Mucosa of rectum (tissue), 2 donors: Measurements from ENCODE around the gene GPR52.
"Not testable (repeated sequence)": the region's sequence is repeated elsewhere in the genome, so short reads cannot be mapped to it uniquely, and the experiment has no call there.

Source experiments
- H3K27ac ChIP-seq, 2 donors: one replicate each; pipeline ENCODE4 v1.7.0; 2013; ENCODE audit warnings: inconsistent platforms in 2 of 2, low read depth in 2 of 2, low read length in 2 of 2
- H3K27me3 ChIP-seq, 2 donors: one replicate each; pipeline ENCODE4 v1.7.0; 2013; ENCODE audit warnings: low read length in 2 of 2; ENCODE audit not compliant: control insufficient read depth in 2 of 2, insufficient read depth in 2 of 2
- H3K36me3 ChIP-seq, 2 donors: one replicate each; pipeline ENCODE4 v1.7.0; 2013; ENCODE audit warnings: low read length in 2 of 2; ENCODE audit not compliant: control insufficient read depth in 2 of 2, insufficient read depth in 2 of 2
- H3K4me1 ChIP-seq, 2 donors: one replicate each; pipeline ENCODE4 v1.7.0; 2013; ENCODE audit warnings: low read length in 2 of 2, mild to moderate bottlenecking in 1 of 2; ENCODE audit not compliant: control insufficient read depth in 2 of 2, insufficient read depth in 2 of 2
- H3K4me3 ChIP-seq, 2 donors: one replicate each; pipeline ENCODE4 v1.7.0; 2013; ENCODE audit warnings: low read length in 2 of 2
- H3K9ac ChIP-seq, 2 donors: one replicate each; pipeline ENCODE4 v1.7.0; 2013; ENCODE audit warnings: low read length in 2 of 2, low read depth in 1 of 2, mild to moderate bottlenecking in 1 of 2
- H3K9me3 ChIP-seq, 2 donors: one replicate each; pipeline ENCODE4 v1.7.0; 2013; ENCODE audit warnings: low read length in 2 of 2; ENCODE audit not compliant: control insufficient read depth in 2 of 2
- donor health status: healthy.
- donor health status: Normal muscosa, but diverticular disease.

Gene GPR52, protein sequence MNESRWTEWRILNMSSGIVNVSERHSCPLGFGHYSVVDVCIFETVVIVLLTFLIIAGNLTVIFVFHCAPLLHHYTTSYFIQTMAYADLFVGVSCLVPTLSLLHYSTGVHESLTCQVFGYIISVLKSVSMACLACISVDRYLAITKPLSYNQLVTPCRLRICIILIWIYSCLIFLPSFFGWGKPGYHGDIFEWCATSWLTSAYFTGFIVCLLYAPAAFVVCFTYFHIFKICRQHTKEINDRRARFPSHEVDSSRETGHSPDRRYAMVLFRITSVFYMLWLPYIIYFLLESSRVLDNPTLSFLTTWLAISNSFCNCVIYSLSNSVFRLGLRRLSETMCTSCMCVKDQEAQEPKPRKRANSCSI

DNA sequence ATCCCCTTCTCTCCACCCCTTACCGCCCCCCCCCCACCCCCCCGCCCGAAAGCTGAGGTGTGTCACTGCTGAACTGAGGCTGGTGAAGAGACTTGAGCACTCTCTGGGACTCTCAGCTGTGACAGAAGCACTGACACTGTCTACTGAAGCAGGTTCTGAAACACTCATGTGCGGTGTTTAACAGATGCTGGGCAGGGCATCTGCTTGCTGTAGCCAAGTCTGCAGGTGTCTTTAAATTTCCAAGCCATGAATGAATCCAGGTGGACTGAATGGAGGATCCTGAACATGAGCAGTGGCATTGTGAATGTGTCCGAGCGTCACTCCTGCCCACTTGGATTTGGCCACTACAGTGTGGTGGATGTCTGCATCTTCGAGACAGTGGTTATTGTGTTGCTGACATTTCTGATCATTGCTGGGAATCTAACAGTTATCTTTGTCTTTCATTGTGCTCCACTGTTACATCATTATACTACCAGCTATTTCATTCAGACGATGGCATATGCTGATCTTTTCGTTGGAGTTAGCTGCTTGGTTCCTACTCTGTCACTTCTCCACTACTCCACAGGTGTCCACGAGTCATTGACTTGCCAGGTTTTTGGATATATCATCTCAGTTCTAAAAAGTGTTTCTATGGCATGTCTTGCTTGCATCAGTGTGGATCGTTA is at the start of gene GPR52:
GPR52 (plus strand) TSS at position 99 of the 665 bp plus-strand sequence; CDS start at position 247, 148 bp downstream.
- no peak within 1 kb of the TSS for H3K27ac ChIP-seq
- no peak within 1 kb of the TSS for H3K9ac ChIP-seq
- no peak within 1 kb of the TSS for H3K4me3 ChIP-seq
- H3K36me3 ChIP-seq, result no peaks in the 10 kb centered on the region
- no peaks in the 10 kb centered on the region for H3K27me3 ChIP-seq
- H3K9me3 ChIP-seq, result no peaks in the 10 kb centered on the region
- H3K4me1 ChIP-seq, result no peaks in the 10 kb centered on the region

GRCh38 chr1:174398246-174398645 is 49.5 kb upstream of the GPR52 start:
- no peak overlapping the region for H3K9ac ChIP-seq
- no peak overlapping the region for H3K27ac ChIP-seq
- no peak overlapping the region for H3K4me3 ChIP-seq
- no peaks in the 10 kb centered on the region for H3K9me3 ChIP-seq
- no peaks in the 10 kb centered on the region for H3K27me3 ChIP-seq
- no peaks in the 10 kb centered on the region for H3K4me1 ChIP-seq
- H3K36me3 ChIP-seq, result no peaks in the 10 kb centered on the region

- Histone ChIP-seq H3K4me3 (no peak overlapping the region), H3K9ac (no peak overlapping the region), H3K27ac (no peak overlapping the region), H3K27me3 (no peaks in the 10 kb centered on the region), H3K36me3 (no peaks in the 10 kb centered on the region), H3K9me3 (no peaks in the 10 kb centered on the region), H3K4me1 (no peaks in the 10 kb centered on the region)
Observed at GRCh38 chr1:174399211-174399610, 48.6 kb upstream of the GPR52 start.

- H3K27me3 ChIP-seq, result no peaks in the 10 kb centered on the region
- H3K9me3 ChIP-seq, result no peaks in the 10 kb centered on the region
- no peak overlapping the region for H3K4me3 ChIP-seq
- H3K36me3 ChIP-seq, result no peaks in the 10 kb centered on the region
- no peak overlapping the region for H3K27ac ChIP-seq
- no peak overlapping the region for H3K9ac ChIP-seq
- H3K4me1 ChIP-seq, result no peaks in the 10 kb centered on the region
Observed at GRCh38 chr1:174401075-174401474, 46.7 kb upstream of the GPR52 start.

- H3K4me1 ChIP-seq, result no peaks in the 10 kb centered on the region
- no peak overlapping the region for H3K9ac ChIP-seq
- H3K4me3 ChIP-seq, result no peak overlapping the region
- H3K9me3 ChIP-seq, result no peaks in the 10 kb centered on the region
- no peaks in the 10 kb centered on the region for H3K36me3 ChIP-seq
- no peaks in the 10 kb centered on the region for H3K27me3 ChIP-seq
- no peak overlapping the region for H3K27ac ChIP-seq
Observed at GRCh38 chr1:174405219-174405618, 42.5 kb upstream of the GPR52 start.

DNA sequence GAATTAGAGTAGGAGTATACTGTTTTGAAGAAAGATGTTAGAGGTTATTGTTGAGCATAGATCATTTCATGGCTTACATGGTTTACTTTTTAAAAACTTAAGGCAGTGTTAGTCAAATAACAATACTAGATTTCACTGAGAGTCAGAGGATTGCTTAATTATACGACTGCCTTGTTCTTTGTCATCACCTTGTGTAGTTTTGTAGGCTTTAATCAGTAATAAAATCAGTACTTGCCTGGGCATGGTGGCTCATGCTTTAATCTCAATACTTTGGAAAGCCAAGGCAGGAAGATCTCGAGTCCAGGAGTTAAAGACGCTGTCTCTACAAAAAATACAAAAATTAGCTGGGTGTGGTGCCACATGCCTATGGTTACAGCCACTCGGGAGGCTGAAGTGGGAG is 41.3 kb upstream of the GPR52 start:
- Histone ChIP-seq H3K9ac (no peak overlapping the region), H3K4me3 (no peak overlapping the region), H3K27me3 (no peaks in the 10 kb centered on the region), H3K9me3 (no peaks in the 10 kb centered on the region), H3K36me3 (no peaks in the 10 kb centered on the region), H3K4me1 (no peaks in the 10 kb centered on the region), H3K27ac (no peak overlapping the region)

DNA sequence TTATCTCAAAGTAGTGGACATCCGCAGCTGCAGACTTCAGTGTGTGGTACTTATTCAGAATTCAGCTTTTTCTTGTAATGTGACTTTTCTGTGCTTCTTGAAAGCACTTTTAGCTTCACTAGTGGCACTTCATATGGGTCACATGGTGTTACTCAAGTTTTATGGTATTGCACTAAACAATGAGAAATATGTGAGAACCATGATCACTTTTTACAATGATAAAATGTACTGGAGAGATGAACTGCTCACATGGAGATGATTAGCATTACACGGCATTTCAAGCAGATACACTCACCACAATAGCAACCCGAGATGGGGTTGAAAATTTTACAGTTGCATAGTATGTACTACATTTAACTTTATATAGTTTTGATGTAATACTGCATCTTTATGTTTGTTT is 40.1 kb upstream of the GPR52 start:
- no peak overlapping the region for H3K9ac ChIP-seq
- H3K27ac ChIP-seq, result no peak overlapping the region
- H3K4me3 ChIP-seq, result no peak overlapping the region
- no peaks in the 10 kb centered on the region for H3K27me3 ChIP-seq
- H3K36me3 ChIP-seq, result no peaks in the 10 kb centered on the region
- no peaks in the 10 kb centered on the region for H3K9me3 ChIP-seq
- H3K4me1 ChIP-seq, result no peaks in the 10 kb centered on the region

DNA sequence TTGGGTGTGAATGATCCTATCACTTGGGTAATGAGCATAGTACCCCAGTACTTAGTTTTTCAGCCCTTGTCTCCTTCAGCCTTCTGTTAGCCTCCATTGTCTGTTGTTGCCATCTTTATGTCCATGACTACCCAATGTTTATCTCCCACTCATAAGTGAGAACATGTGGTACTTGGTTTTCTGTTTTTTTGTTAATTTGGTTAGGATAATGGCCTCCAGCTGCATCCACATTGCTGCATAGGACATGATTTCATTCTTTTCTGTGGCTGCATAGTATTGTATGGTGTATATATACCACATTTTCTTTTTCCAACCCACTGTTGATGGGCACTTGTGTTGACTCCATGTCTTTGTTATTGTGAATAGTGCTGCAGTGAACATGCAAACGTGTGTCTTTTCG is 39.6 kb upstream of the GPR52 start:
- Histone ChIP-seq H3K4me3 (no peak overlapping the region), H3K9me3 (no peaks in the 10 kb centered on the region), H3K9ac (no peak overlapping the region), H3K27ac (no peak overlapping the region), H3K27me3 (no peaks in the 10 kb centered on the region), H3K4me1 (no peaks in the 10 kb centered on the region), H3K36me3 (no peaks in the 10 kb centered on the region)

- H3K9me3 ChIP-seq, H3K27me3 ChIP-seq, H3K9ac ChIP-seq, H3K27ac ChIP-seq, H3K4me3 ChIP-seq, H3K4me1 ChIP-seq, H3K36me3 ChIP-seq: not testable (repeated sequence)
Observed at GRCh38 chr1:174409801-174410200, 38.0 kb upstream of the GPR52 start.

DNA sequence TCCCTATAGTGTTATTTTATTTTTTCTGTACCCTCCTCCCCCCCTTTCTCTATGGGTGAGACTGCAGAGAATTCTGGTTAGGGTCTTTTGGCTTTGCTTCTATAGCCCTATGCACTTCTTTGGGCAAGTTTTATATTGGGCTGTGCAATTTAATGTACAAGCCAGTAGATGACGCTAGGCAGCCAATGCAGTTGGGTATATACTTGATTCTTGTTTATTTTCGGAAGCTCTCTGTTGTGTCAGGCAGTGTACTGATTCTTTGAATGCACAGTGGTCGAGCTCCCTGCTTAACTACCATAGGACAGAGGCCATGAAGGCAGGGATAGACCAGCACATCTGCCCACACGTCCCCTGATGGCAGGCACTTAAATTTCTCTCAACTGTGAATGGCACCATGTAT is 34.1 kb upstream of the GPR52 start:
- no peak overlapping the region for H3K27ac ChIP-seq
- no peak overlapping the region for H3K4me3 ChIP-seq

More for the DNA sequence above, 34.1 kb upstream of the GPR52 start:
- H3K27me3 ChIP-seq, result no peaks in the 10 kb centered on the region
- H3K36me3 ChIP-seq, result no peaks in the 10 kb centered on the region
- no peaks in the 10 kb centered on the region for H3K9me3 ChIP-seq
- H3K9ac ChIP-seq, result no peak overlapping the region
- no peaks in the 10 kb centered on the region for H3K4me1 ChIP-seq
